Measurements from ENCODE around the gene CSRP1. TPM values are rescaled to one million over a fixed set of nuclear protein-coding genes. Genes with fewer than 3 reads are reported as not detected.
"Not testable (repeated sequence)": the region's sequence is repeated elsewhere in the genome, so short reads cannot be mapped to it uniquely, and the experiment has no call there.

The CSRP1 gene
- polyA plus RNA-seq, 4 donors, result 137 to 155 (median 150) TPM

- no peak for DNase-seq (ENCODE audit: low read depth in 4 of 4, low spot score in 3 of 4)
Measured at GRCh38 chr1:201538612-201539551, 32.0 kb upstream of the CSRP1 start, which contains the start of gene NAV1. Gene NAV1 (plus strand): TSS chr1:201539127. CDS start chr1:201622885, 83,758 bp downstream.

- DNase-seq (ENCODE audit: low read depth in 4 of 4, low spot score in 3 of 4), result no peak
Measured at GRCh38 chr1:201537891-201538611, 31.1 kb upstream of the CSRP1 start.

GRCh38 chr1:201537467-201537866 is 30.5 kb upstream of the CSRP1 start:
- DNase-seq (ENCODE audit: low read depth in 4 of 4, low spot score in 3 of 4), result no peak

- DNase-seq (ENCODE audit: low read depth in 4 of 4, low spot score in 3 of 4), result no peak
Measured at GRCh38 chr1:201537028-201537427, 30.1 kb upstream of the CSRP1 start.

- no peak for DNase-seq (ENCODE audit: low read depth in 4 of 4, low spot score in 3 of 4)
Measured at GRCh38 chr1:201536558-201536957, 29.6 kb upstream of the CSRP1 start.

GRCh38 chr1:201535919-201536245 is 29.0 kb upstream of the CSRP1 start:
- no peak for DNase-seq (ENCODE audit: low read depth in 4 of 4, low spot score in 3 of 4)

- no peak for DNase-seq (ENCODE audit: low read depth in 4 of 4, low spot score in 3 of 4)
Measured at GRCh38 chr1:201535046-201535918, 28.4 kb upstream of the CSRP1 start.

- DNase-seq (ENCODE audit: low read depth in 4 of 4, low spot score in 3 of 4), result no peak
Measured at GRCh38 chr1:201533836-201534235, 26.9 kb upstream of the CSRP1 start.

- no peak for DNase-seq (ENCODE audit: low read depth in 4 of 4, low spot score in 3 of 4)
Measured at GRCh38 chr1:201531551-201532425, 24.9 kb upstream of the CSRP1 start.

- no peak for DNase-seq (ENCODE audit: low read depth in 4 of 4, low spot score in 3 of 4)
Measured at GRCh38 chr1:201530741-201531531, 24.0 kb upstream of the CSRP1 start.

GRCh38 chr1:201528631-201529252 is 21.8 kb upstream of the CSRP1 start:
- no peak for DNase-seq (ENCODE audit: low read depth in 4 of 4, low spot score in 3 of 4)

GRCh38 chr1:201527879-201528278 is 21.0 kb upstream of the CSRP1 start:
- no peak for DNase-seq (ENCODE audit: low read depth in 4 of 4, low spot score in 3 of 4)

GRCh38 chr1:201525193-201525778 is 18.4 kb upstream of the CSRP1 start:
- no peak for DNase-seq (ENCODE audit: low read depth in 4 of 4, low spot score in 3 of 4)

- not testable (repeated sequence) for DNase-seq (ENCODE audit: low read depth in 4 of 4, low spot score in 3 of 4)
Measured at GRCh38 chr1:201520046-201520575, 13.2 kb upstream of the CSRP1 start.

- DNase-seq (ENCODE audit: low read depth in 4 of 4, low spot score in 3 of 4), result no peak
Measured at GRCh38 chr1:201518071-201518470, 11.1 kb upstream of the CSRP1 start.

GRCh38 chr1:201517631-201518030 is 10.7 kb upstream of the CSRP1 start:
- no peak for DNase-seq (ENCODE audit: low read depth in 4 of 4, low spot score in 3 of 4)

- no peak for DNase-seq (ENCODE audit: low read depth in 4 of 4, low spot score in 3 of 4)
Measured at GRCh38 chr1:201516511-201517127, 9.7 kb upstream of the CSRP1 start.
